Suprapubic skin (tissue), 4 donors: Measurements from ENCODE around the gene HIVEP3.

ENCODE experiments used
- CTCF ChIP-seq, 2 donors: fragments of 200-600 bp in 1 of 2; fragments of 450-650 bp in 1 of 2; sonication (generic) in 1 of 2; IDR thresholded peaks; one replicate each; pipeline ENCODE4 v1.5.1; 2016 to 2019; ENCODE audit warnings: antibody characterized with exemption in 2 of 2, mild to moderate bottlenecking in 1 of 2, moderate library complexity in 1 of 2
- EP300 ChIP-seq: sonication (generic); formaldehyde crosslinking; IDR thresholded peaks from one replicate; pipeline ENCODE4 v1.6.1; 2017; ENCODE audit warnings: antibody characterized with exemption
- POLR2A ChIP-seq, 2 donors: fragments of 450-650 bp; IDR thresholded peaks; one replicate each; pipeline ENCODE4 v1.6.1; 2017; ENCODE audit warnings: antibody characterized with exemption in 2 of 2, mild to moderate bottlenecking in 2 of 2, moderate library complexity in 2 of 2
- POLR2AphosphoS5 ChIP-seq, 3 donors: sonication (generic); formaldehyde crosslinking; IDR thresholded peaks; one replicate each; pipeline ENCODE4 v1.6.1; 2017; ENCODE audit warnings: antibody characterized with exemption in 3 of 3

- TF ChIP-seq POLR2AphosphoS5 (IDR thresholded peaks at IDR 0.05) (no peak), POLR2A (IDR thresholded peaks at IDR 0.05) (no peak), CTCF (IDR thresholded peaks at IDR 0.05) (no peak), EP300 (no peak)
Observed at GRCh38 chr1:41679994-41680393, 238.7 kb downstream of the HIVEP3 start.
